Kidney epithelial cell (primary cell): ENCODE measurements around the gene ABCC4. TPM values are rescaled to one million over a fixed set of nuclear protein-coding genes. Genes with fewer than 3 reads are reported as not detected.

Experiments
- DNase-seq: peaks from one replicate; pipeline ENCODE4 v3.0.0-alpha.2; 2010; ENCODE audit warnings: low read depth
- H3K27me3 ChIP-seq: 2 replicates; pipeline ENCODE4 v1.6.0; 2011; ENCODE audit warnings: low read length; ENCODE audit not compliant: control insufficient read depth, insufficient read depth
- H3K36me3 ChIP-seq: 2 replicates; pipeline ENCODE4 v1.5.1; 2011; ENCODE audit warnings: low read length; ENCODE audit not compliant: control insufficient read depth, insufficient read depth
- H3K4me3 ChIP-seq: 2 replicates; pipeline ENCODE4 v1.5.1; 2011; ENCODE audit warnings: low read depth, mild to moderate bottlenecking, control low read depth, low read length
- CTCF ChIP-seq: IDR thresholded peaks from 2 replicates; pipeline ENCODE4 v1.5.1; 2011; ENCODE audit warnings: mild to moderate bottlenecking, moderate library complexity, low read length, control low read depth, inconsistent platforms; ENCODE audit not compliant: insufficient read depth, poor library complexity, severe bottlenecking
- total RNA-seq: library from RNA; depleted of rRNA; stranded (reverse); fragments of >200 nt; gene quantifications from 2 replicates; pipeline ENCODE4 v1.2.3, GENCODE V29; 2015

ABCC4 gene
- total RNA-seq, 1 donor from 2014 or later = 17.3 TPM

DNA sequence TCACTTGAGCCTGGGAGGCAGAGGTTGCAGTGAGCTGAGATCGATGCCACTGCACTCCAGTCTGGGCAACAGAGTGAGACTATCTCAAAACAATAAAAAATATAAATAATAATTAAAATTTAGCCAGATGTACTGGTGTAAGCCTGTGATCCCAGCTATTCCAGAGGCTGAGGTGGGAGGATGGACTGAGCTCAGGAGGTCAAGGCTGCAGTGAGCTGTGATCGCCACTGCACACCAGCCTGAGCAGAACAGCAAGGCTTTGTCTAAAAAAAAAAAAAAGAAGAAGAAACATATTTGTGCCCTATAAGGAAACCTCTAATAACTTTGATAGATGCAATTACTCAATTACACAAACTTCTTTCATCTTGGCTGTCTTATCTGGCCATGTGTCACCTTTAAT, 52.3 kb downstream of the ABCC4 start:
- Histone ChIP-seq H3K27me3 (no peaks in the 10 kb centered on the region), H3K36me3 (peaks cover 8% of the 10 kb centered on the region), H3K4me3 (no peak overlapping the region)
- no peak for TF ChIP-seq CTCF
- no peak for DNase-seq

DNA sequence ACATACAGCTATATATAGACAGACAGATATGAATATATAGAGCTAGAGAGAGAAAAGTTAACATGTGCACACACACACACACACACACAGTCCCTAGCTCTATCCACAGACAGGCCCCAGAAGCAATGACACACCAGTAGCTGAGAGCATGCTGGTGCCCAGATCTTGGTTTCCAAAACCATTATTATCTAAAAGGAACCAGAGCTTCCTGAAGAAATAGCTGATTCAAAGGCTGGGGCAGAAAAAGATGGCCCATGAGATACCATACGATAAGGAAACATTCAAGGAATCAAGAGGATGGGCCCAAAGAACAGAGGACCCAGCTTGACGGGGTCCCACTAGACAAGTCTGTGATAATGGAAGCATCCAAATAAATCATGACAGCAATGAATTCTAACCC, 53.4 kb downstream of the ABCC4 start:
- no peak for DNase-seq
- no peaks in the 10 kb centered on the region for H3K27me3 ChIP-seq
- no peak overlapping the region for H3K4me3 ChIP-seq
- H3K36me3 ChIP-seq = peaks cover 8% of the 10 kb centered on the region
- no peak for TF ChIP-seq CTCF

DNA sequence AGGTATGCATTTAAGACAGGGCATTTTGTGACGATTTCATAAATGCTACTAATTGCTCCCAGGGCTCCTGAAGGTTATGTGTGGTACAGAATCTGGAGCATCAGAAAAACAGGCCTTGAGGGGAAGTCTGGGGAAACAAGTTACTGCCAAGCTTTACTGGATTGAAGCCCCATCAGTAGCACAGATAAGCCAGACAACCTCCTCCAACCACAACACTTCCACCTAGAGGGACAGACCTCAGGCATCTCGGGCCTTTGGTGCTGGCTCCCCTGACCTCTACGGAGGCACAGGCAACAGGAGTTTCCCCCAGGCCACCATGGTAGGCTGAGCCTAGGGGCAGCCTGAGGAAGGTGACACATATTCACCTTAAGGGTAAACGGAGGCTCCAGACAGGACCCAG, 54.1 kb downstream of the ABCC4 start:
- DNase-seq = no peak
- peaks cover 8% of the 10 kb centered on the region for H3K36me3 ChIP-seq
- H3K4me3 ChIP-seq = no peak overlapping the region
- H3K27me3 ChIP-seq = no peaks in the 10 kb centered on the region
- TF ChIP-seq CTCF = no peak

DNA sequence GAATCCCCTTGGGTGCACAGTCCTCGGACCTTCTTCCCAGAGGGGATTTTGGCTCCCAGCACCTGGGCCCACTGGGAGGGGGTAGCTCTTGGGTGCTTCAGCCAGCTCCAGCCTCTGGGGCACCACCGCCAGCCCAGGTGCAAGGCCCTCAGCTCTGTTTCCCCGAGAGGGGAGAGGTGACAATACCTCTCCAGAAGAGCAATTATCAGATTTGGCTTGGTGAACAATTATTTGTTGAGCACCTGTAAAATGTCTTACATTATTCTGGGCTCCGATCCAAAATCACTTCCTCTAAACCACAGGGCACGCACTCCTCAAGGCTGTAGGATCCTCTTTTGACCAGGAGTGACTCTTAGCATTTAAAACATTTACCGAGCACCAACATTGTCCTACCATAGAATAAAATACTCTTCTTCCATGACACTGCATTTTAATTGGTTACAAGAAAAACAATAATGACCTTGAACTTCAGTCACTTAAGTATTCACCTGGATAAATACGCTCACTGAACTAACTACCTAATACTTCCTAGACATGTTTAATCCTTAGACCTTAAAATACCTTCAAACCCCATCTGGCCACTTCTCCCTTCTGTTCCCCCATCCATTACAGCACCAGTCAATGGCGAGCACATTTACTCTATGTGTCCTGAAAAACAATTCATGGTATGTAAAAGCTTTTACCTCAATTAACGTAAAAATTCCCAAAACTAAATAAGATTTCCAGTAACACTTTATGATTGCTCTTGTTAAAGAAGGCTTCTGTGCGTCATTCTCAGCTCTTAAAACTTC, 54.8 kb downstream of the ABCC4 start:
- DNase-seq = no peak
- no peak for TF ChIP-seq CTCF
- no peak overlapping the region for H3K4me3 ChIP-seq

DNA sequence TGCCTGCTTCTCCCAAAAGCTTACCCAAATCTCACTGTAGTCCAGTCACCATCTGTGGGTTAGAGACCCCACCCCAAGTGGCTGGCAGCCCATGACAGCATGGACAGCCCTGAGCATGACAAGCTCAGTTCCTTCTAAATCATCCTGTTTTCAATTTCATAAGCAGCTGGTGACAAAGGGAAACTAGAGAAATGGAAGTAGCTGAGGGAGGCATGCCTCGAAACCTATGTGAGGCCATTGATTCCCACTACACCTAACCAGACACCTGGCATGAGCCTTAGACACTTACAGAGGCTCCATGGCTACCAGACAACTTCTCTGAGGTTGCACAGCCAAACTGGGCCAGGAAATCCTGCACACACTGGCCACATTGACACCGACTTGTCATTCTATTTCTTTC, 56.2 kb downstream of the ABCC4 start:
- no peak for TF ChIP-seq CTCF
- Histone ChIP-seq H3K4me3 (no peak overlapping the region), H3K27me3 (no peaks in the 10 kb centered on the region), H3K36me3 (peaks cover 8% of the 10 kb centered on the region)
- no peak for DNase-seq

More for the DNA sequence above, 54.8 kb downstream of the ABCC4 start:
- peaks cover 8% of the 10 kb centered on the region for H3K36me3 ChIP-seq
- no peaks in the 10 kb centered on the region for H3K27me3 ChIP-seq

DNA sequence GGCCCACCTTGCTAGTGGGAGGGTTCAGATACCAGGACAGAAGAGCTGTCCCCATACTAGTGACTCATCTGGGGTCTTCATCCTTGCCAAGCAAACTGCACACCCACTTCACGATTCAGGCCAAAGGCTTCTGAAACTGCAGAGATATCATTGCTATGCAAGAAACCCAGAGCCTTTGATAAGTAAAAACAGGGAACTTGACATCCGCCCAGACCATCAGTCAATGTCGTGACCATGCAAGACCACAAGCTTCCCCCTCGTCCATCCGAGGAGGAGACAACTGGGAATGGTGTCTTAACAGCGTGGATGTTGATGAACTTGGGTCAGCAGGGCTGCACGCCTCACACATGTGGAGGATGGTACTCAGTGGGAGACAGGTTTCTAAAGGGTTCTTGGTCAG, 58.0 kb downstream of the ABCC4 start:
- TF ChIP-seq CTCF = no peak
- DNase-seq = no peak
- no peak overlapping the region for H3K4me3 ChIP-seq
- H3K36me3 ChIP-seq = peaks cover 8% of the 10 kb centered on the region
- H3K27me3 ChIP-seq = no peaks in the 10 kb centered on the region
